ENCODE results near the gene USP48. TPM values are rescaled to one million over a fixed set of nuclear protein-coding genes. Genes with fewer than 3 reads are reported as not detected.
"Not testable (repeated sequence)": the region's sequence is repeated elsewhere in the genome, so short reads cannot be mapped to it uniquely, and the experiment has no call there.

Gene USP48
- total RNA-seq, 1 experiment from 2014 or later, result 34.3 TPM

DNA sequence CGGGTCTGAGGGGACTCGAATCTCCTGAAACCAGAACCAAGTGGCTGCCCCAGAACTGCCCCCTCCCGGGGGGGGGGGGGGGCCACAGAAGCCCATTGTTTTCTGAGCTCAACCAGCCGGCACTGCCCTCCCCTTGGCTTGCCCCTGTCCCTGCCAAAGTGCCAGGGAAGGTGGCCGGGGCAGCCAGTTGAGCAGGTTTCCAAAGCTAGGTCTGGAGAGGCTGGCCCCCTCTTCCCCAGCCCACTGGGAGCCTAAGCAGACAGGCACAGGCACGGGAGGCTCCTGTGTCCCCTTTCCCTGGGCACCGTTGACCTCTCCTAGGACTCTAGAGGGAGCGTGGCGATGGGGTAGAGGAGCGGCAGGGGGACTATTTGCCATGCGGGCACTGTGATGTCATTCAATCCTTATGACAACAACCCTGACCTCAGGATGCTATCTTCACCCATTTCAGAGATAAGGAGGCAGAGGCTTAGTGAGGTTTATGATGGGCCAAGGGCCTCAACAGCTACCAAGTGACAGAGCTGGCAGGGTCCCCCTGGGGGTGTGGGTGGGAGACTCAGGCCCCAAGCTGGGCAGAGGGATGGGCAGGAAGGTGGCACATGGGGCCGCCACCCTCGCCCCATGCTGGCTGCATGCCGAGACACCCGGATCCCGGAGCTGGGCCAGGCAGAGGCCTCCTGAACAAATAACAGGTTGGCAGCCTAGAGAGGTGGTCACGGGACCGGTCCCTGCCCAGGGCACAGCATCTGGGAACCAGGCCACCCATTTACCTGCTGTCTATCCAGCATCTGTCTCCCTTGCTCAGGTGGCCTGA is 148.8 kb downstream of the USP48 start:
- Histone ChIP-seq H3K4me1 (replicated peaks) (peaks cover 17% of the 10 kb centered on the region), H3K36me3 (no peaks in the 10 kb centered on the region), H3K27me3 (replicated peaks) (peaks cover 3% of the 10 kb centered on the region; the same call in 1 of the 2 replicates), H3K9me3 (replicated peaks) (no peaks in the 10 kb centered on the region), H3K4me3 (no peak overlapping the region), H3K27ac (no peak overlapping the region)
- DNase-seq (ENCODE audit: low read depth in 1 of 2, low spot score in 2 of 2), result no peak

DNA sequence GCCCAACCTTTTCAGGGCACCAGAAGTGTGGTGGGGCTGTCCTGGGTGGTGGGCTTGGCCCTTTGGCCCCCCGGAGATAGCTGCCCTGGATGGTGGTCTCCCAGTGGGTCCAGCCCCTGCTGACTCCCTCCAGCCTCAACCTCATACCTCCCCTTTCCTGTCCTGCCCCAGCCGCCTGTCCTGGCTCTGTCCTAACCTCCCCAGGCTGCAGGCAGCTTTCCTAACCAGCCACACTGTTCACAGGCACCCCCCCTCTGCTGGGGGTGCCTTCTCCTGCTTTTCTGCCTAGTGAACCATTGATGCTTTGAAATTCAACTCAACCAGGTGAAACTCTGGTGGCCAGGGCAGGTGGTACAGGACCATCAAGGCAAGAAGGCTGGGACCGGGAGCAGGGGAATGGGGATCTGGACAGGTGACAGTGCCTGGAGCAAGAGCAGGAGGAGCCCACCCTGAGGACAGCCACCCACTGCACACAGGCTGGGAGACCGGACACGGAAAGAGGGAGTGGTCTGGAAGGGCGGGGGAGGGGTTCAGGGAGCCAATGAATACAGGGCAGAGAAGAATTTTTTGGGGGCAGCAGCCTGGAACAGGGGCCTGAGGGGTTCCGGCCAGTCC is 149.7 kb downstream of the USP48 start:
- Histone ChIP-seq H3K9me3 (replicated peaks) (no peaks in the 10 kb centered on the region), H3K27ac (no peak overlapping the region), H3K4me1 (replicated peaks) (peaks cover 9% of the 10 kb centered on the region), H3K4me3 (no peak overlapping the region), H3K27me3 (replicated peaks) (peaks cover 3% of the 10 kb centered on the region; the same call in 1 of the 2 replicates), H3K36me3 (no peaks in the 10 kb centered on the region)
- no peak for DNase-seq (ENCODE audit: low read depth in 1 of 2, low spot score in 2 of 2)

DNA sequence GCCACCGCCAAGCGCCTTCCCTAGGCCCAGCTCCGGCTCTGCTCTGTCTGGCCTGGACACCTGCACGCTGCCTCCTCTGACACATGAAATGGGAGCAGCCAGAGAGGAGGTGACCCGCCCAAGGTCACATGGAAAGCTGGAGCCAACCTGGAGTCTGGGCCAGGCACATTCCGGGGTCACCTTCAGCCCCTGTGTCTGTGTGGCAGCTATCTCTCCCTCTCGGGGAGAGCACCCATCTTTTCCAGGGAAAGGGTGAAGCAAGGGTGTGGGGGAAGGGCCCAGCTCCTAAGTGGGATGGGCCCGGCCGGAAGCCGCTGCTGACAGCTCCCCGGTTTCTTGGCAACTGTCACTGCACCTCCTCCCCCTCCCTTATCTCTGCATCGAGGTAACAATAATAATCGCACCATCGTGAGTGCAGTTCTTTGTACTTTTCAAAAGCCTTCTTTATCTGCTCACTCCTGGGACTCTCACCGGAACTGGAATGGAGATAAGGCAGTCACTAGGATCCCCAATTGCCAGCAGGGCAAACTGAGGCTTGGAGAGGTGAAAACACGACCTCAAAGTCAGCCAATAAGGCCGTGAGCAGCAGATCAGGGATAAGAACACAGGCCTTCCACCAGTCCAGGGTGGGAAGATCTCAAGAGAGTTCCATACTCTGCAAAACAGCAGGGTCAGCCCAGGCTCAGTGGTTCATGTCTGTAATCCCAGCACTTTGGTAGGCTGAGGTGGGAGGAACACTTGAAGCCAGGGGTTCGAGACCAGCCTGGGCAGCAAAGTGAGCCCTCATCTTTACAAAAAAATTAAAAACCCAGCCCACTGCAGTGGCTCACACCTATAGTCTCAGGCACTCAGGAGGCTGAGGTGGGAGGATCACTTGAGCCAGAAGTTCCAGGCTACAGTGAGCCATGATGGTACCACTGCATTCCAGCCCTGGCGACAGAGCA is 150.7 kb downstream of the USP48 start:
- Histone ChIP-seq H3K4me3 (no peak overlapping the region), H3K9me3 (replicated peaks) (no peaks in the 10 kb centered on the region), H3K27ac (no peak overlapping the region), H3K27me3 (replicated peaks) (no peaks in the 10 kb centered on the region), H3K36me3 (no peaks in the 10 kb centered on the region), H3K4me1 (replicated peaks) (peaks cover 15% of the 10 kb centered on the region)
- DNase-seq (ENCODE audit: low read depth in 1 of 2, low spot score in 2 of 2), result no peak

DNA sequence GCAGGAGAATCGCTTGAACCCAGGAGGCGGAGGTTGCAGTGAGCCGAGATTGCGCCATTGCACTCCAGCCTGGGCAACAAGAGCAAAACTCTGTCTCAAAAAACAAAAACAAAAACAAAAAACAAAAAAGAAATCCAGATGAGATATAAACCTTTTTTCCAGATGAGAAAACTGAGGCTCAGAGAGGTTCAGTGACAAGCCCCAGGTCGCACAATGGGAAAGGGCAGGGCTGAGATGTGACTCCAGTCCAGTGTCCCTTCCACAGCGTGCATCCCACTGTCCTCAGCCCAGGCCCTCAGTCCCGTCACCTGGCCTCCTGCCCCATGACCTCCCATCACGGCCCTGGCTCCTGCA is 151.4 kb downstream of the USP48 start:
- not testable (repeated sequence) for H3K9me3 ChIP-seq (replicated peaks); H3K4me3 ChIP-seq; H3K27me3 ChIP-seq (replicated peaks); DNase-seq (ENCODE audit: low read depth in 1 of 2, low spot score in 2 of 2); H3K36me3 ChIP-seq; H3K27ac ChIP-seq
- H3K4me1 ChIP-seq (replicated peaks), result peaks cover 21% of the 10 kb centered on the region

DNA sequence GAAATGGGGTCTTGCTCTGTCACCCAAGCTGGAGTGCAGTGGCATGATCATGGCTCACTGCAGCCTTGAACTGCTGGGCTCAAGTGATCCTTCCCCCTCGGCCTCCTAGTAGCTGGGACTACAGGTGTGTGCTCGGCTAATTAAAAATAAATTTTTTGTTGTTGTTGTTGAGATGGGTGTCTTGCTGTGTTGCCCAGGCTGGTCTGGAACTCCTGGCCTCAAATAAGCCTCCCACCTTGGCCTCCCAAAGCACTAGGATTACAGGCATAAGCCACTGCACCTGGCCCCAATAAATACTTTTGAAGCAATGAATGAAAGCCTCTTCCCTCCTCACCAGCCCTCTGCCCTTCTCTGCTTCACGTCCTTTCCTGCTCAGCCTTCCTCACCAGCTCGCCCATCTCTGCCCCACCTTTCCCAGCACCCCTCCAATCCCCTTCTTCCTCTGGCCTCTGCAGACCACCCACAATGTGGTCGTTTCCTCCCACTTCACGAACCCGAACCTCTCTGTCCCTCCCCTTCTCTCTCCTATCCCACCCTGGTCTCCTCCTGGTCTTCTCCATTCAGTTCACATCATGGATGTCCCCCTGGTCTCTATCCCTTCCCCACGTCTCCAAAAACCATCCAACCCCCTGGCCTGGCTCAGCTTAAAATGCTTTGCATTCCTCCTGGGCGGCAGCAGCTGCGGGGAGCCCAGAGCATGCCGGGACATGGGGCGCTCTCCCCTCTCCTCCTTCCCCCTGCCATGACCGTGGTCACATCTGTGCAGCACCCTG is 152.2 kb downstream of the USP48 start:
- Histone ChIP-seq H3K27me3 (replicated peaks) (no peaks in the 10 kb centered on the region), H3K4me3 (no peak overlapping the region), H3K36me3 (no peaks in the 10 kb centered on the region), H3K9me3 (replicated peaks) (no peaks in the 10 kb centered on the region), H3K27ac (no peak overlapping the region), H3K4me1 (replicated peaks) (peaks cover 22% of the 10 kb centered on the region)
- DNase-seq (ENCODE audit: low read depth in 1 of 2, low spot score in 2 of 2), result no peak

DNA sequence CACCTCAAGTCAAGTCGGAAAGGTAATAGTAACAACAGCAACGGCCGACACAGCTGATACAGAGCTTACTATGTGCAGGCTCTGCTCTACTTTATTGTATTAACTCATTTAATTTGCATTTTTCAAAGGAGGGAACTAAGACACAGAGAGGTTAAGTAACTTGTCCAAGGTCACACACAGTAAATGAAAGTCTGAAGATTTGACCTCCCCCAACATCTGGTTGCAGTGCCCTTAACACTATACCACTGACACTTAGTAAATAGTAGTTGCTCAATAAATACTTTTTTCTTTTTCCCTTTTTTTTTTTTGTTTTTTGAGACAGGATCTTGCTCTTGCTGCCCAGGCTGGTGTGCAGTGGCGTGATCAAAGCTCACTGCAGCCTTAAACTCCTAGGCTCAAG is 153.0 kb downstream of the USP48 start:
- Histone ChIP-seq H3K4me1 (replicated peaks) (peaks cover 22% of the 10 kb centered on the region), H3K36me3 (no peaks in the 10 kb centered on the region), H3K27me3 (replicated peaks) (no peaks in the 10 kb centered on the region), H3K27ac (no peak overlapping the region), H3K4me3 (no peak overlapping the region), H3K9me3 (replicated peaks) (no peaks in the 10 kb centered on the region)
- no peak for DNase-seq (ENCODE audit: low read depth in 1 of 2, low spot score in 2 of 2)

DNA sequence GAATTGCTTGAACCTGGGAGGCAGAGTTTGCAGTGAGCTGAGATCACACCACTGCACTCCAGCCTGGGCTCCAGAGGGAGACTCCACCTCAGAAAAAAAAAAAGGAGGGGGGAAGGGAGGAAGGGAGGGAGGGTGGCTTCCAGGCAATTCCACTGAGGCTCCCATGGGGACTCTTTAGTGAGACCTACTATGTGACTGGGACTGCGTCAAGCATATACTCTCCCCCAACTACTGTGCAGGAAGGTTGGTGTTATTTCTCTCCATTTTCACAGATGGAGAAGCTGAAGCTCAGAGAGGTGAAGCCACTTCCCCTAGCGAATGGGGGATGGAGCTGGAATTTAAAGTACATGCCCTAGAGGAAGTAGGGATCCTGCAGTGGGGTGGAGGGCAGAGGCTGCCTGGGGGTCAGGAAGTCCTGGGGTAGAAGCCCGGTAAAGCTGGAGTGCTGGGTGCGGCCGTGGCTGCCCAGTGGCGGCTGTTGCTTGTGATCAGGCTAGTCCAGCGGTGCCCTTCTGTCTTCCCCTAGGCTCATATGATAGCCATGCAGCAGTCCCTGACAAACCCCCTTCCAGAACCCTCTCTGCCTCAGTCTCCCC is 154.1 kb downstream of the USP48 start:
- Histone ChIP-seq H3K9me3 (replicated peaks) (no peaks in the 10 kb centered on the region), H3K36me3 (no peaks in the 10 kb centered on the region), H3K4me1 (replicated peaks) (peaks cover 22% of the 10 kb centered on the region), H3K27me3 (replicated peaks) (no peaks in the 10 kb centered on the region), H3K4me3 (no peak overlapping the region), H3K27ac (no peak overlapping the region)
- DNase-seq (ENCODE audit: low read depth in 1 of 2, low spot score in 2 of 2), result no peak

Other genes with a start within 250 kb of the USP48 start
- 0.03 and 0.08 TPM in 2 replicates for gene RAP1GAP, start 113.8 kb downstream of the USP48 start, total RNA-seq (2014; rRNA removed; shearing (Covaris generic))
- gene LDLRAD2, start 29.1 kb upstream of the USP48 start, total RNA-seq (2014; rRNA removed; shearing (Covaris generic)), result not detected in 2 replicates
- 45.2 and 62.3 TPM in 2 replicates for gene HSPG2, start 154.2 kb upstream of the USP48 start, total RNA-seq (2014; rRNA removed; shearing (Covaris generic))
- not detected in 2 replicates for gene CELA3B, start 193.9 kb upstream of the USP48 start, total RNA-seq (2014; rRNA removed; shearing (Covaris generic))
- gene CELA3A, start 218.5 kb upstream of the USP48 start, total RNA-seq (2014; rRNA removed; shearing (Covaris generic)), result not detected in 2 replicates

All from SJSA1 (cell line).